Adrenal gland (tissue), 5 donors: ENCODE results near the gene SHISAL1.

Experiments used
- POLR2A ChIP-seq, 2 donors: fragments of 450-650 bp; IDR thresholded peaks; one replicate each; pipeline ENCODE4 v1.6.1; 2017; ENCODE audit warnings: antibody characterized with exemption in 2 of 2, mild to moderate bottlenecking in 2 of 2, moderate library complexity in 1 of 2
- TF ChIP-seq, protein P1 (sequence below), 6 experiments: fragments of 450-650 bp in 4 of 6; fragments of 200-600 bp in 2 of 6; sonication (generic) in 1 of 6; IDR thresholded peaks; 1 replicate in 5 of 6; 2 replicates in 1 of 6; pipeline versions ENCODE4 v1.5.1 to v1.8.0; 2016 to 2021; ENCODE audit warnings: antibody characterized with exemption in 6 of 6, mild to moderate bottlenecking in 2 of 6, moderate library complexity in 1 of 6
- donor health status: DM: no; HTN: no; CAD: no.

DNA sequence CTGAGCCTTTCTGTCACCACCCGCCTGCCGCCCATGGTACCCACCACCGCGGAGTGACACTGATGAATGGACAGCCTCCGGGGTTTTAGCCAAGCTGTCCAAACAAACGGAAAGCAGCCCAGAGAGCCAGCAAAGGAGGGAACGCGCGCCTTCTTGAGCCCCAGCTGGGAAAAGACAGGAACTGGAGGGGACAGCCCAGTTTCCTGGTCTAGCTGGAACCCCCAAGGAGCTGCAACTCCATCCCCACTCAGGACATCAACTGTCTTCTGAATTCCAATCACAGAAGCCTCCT is 33.7 kb downstream of the SHISAL1 start:
- TF ChIP-seq POLR2A (IDR thresholded peaks at IDR 0.05) = no peak
- TF ChIP-seq, protein P1, sequence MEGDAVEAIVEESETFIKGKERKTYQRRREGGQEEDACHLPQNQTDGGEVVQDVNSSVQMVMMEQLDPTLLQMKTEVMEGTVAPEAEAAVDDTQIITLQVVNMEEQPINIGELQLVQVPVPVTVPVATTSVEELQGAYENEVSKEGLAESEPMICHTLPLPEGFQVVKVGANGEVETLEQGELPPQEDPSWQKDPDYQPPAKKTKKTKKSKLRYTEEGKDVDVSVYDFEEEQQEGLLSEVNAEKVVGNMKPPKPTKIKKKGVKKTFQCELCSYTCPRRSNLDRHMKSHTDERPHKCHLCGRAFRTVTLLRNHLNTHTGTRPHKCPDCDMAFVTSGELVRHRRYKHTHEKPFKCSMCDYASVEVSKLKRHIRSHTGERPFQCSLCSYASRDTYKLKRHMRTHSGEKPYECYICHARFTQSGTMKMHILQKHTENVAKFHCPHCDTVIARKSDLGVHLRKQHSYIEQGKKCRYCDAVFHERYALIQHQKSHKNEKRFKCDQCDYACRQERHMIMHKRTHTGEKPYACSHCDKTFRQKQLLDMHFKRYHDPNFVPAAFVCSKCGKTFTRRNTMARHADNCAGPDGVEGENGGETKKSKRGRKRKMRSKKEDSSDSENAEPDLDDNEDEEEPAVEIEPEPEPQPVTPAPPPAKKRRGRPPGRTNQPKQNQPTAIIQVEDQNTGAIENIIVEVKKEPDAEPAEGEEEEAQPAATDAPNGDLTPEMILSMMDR (IDR thresholded peaks at IDR 0.05) = no peak
